ENCODE data around the gene RSRC1.

RSRC1 gene

GRCh38 chr3:158233791-158234190 lies 123.9 kb downstream of the RSRC1 start:
- ATAC-seq (replicated peaks), result no peak
- no peaks in the 10 kb centered on the region for H3K9me3 Mint-ChIP-seq

GRCh38 chr3:158244274-158244673 lies 134.4 kb downstream of the RSRC1 start:
- H3K4me1 Mint-ChIP-seq (ENCODE audit: low read depth in 2 of 2), result peaks cover 10 to 28% of the 10 kb centered on the region in 2 donors
- peaks cover 4% of the 10 kb centered on the region for H3K36me3 Mint-ChIP-seq (ENCODE audit: insufficient read depth)
- peaks cover 4 to 27% of the 10 kb centered on the region in 2 donors for H3K9me3 Mint-ChIP-seq
- H3K4me3 Mint-ChIP-seq, result no peak overlapping the region
- H3K27me3 Mint-ChIP-seq, result no peaks in the 10 kb centered on the region
- ATAC-seq (replicated peaks) (no peak), DNase-seq (no peak)
- no peak overlapping the region for H3K27ac Mint-ChIP-seq

More at GRCh38 chr3:158233791-158234190, 123.9 kb downstream of the RSRC1 start:
- H3K4me1 Mint-ChIP-seq (ENCODE audit: low read depth in 2 of 2), result peaks cover 0 to 5% of the 10 kb centered on the region in 2 donors
- no peak for DNase-seq
- H3K36me3 Mint-ChIP-seq (ENCODE audit: insufficient read depth), result peaks cover 9% of the 10 kb centered on the region
- no peaks in the 10 kb centered on the region for H3K27me3 Mint-ChIP-seq
- no peak overlapping the region for H3K4me3 Mint-ChIP-seq
- no peak overlapping the region for H3K27ac Mint-ChIP-seq

DNA sequence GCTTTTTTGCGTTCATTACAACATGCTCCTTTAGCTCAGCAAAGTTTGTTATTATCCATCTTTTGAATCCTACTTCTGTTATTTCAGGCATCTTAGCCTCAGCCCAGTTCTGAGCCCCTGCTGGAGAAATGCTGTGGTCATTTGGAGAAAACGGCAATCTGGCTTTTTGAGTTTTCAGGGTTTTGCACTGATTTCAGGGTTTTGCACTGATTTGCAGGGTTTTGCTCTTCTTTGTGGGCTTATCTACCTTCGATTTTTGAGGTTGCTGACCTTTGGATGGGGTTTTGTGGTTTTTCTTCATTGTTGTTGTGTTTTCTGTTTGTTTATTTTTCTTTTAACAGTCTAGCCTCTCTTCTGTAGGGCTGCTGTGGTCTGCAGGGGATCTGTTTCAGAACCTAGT lies 137.4 kb downstream of the RSRC1 start:
- Mint-ChIP-seq H3K9me3 (peaks cover 4 to 27% of the 10 kb centered on the region in 2 donors), H3K27ac (no peak overlapping the region), H3K36me3 (ENCODE audit: insufficient read depth) (peaks cover 4% of the 10 kb centered on the region), H3K4me3 (no peak overlapping the region), H3K27me3 (no peaks in the 10 kb centered on the region), H3K4me1 (ENCODE audit: low read depth in 2 of 2) (peaks cover 14 to 29% of the 10 kb centered on the region in 2 donors)
- ATAC-seq (replicated peaks) (no peak), DNase-seq (no peak)

DNA sequence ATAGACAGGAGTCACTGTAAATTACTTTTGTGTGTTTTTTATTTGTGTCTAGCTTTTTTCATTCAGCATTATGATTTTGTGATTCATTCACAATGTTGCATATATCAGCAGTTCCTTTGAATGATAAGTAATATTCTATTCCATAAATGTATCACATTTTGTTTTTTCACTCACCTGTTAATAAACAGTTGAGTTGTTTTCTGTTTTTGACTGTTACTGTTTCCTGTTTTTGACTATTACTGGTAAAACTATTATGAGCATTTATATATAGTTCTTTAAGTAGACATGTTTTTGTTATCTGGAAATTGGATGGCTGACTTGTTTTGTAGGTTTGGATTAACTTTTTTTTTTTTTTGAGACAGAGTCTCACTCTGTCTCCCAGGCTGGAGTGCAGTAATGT lies 138.4 kb downstream of the RSRC1 start:
- Mint-ChIP-seq H3K27ac (no peak overlapping the region), H3K27me3 (no peaks in the 10 kb centered on the region), H3K9me3 (peaks cover 4 to 33% of the 10 kb centered on the region in 2 donors), H3K4me1 (ENCODE audit: low read depth in 2 of 2) (peaks cover 14 to 24% of the 10 kb centered on the region in 2 donors), H3K36me3 (ENCODE audit: insufficient read depth) (peaks cover 4% of the 10 kb centered on the region), H3K4me3 (no peak overlapping the region)
- ATAC-seq (replicated peaks) (no peak), DNase-seq (no peak)

GRCh38 chr3:158249183-158249582 lies 139.3 kb downstream of the RSRC1 start:
- ATAC-seq (replicated peaks), result no peak
- Mint-ChIP-seq H3K27me3 (no peaks in the 10 kb centered on the region), H3K4me1 (ENCODE audit: low read depth in 2 of 2) (peaks cover 14 to 24% of the 10 kb centered on the region in 2 donors), H3K27ac (no peak overlapping the region), H3K4me3 (no peak overlapping the region), H3K9me3 (peaks cover 4 to 34% of the 10 kb centered on the region in 2 donors), H3K36me3 (ENCODE audit: insufficient read depth) (peaks cover 4% of the 10 kb centered on the region)
- no peak for DNase-seq

GRCh38 chr3:158258619-158259018 lies 148.7 kb downstream of the RSRC1 start:
- peaks cover 0 to 2% of the 10 kb centered on the region in 2 donors for H3K9me3 Mint-ChIP-seq
- peaks cover 8 to 43% of the 10 kb centered on the region in 2 donors for H3K4me1 Mint-ChIP-seq (ENCODE audit: low read depth in 2 of 2)
- H3K36me3 Mint-ChIP-seq (ENCODE audit: insufficient read depth), result peaks cover 2% of the 10 kb centered on the region
- DNase-seq (no peak), ATAC-seq (replicated peaks) (no peak)
- H3K4me3 Mint-ChIP-seq, result no peak overlapping the region
- no peaks in the 10 kb centered on the region for H3K27me3 Mint-ChIP-seq
- no peak overlapping the region for H3K27ac Mint-ChIP-seq

- Mint-ChIP-seq H3K4me3 (no peak overlapping the region), H3K27me3 (no peaks in the 10 kb centered on the region), H3K9me3 (peaks cover 0 to 2% of the 10 kb centered on the region in 2 donors), H3K4me1 (ENCODE audit: low read depth in 2 of 2) (peaks cover 8 to 43% of the 10 kb centered on the region in 2 donors), H3K27ac (no peak overlapping the region), H3K36me3 (ENCODE audit: insufficient read depth) (peaks cover 2% of the 10 kb centered on the region)
- ATAC-seq (replicated peaks) (no peak), DNase-seq (no peak)
Measured at GRCh38 chr3:158260392-158260791, 150.5 kb downstream of the RSRC1 start.

- H3K27ac Mint-ChIP-seq, result no peak overlapping the region
- DNase-seq, result no peak
- no peak overlapping the region for H3K4me3 Mint-ChIP-seq
Measured at GRCh38 chr3:158261371-158261991, 151.6 kb downstream of the RSRC1 start.

GRCh38 chr3:158264894-158265293 lies 155.0 kb downstream of the RSRC1 start:
- Mint-ChIP-seq H3K27ac (no peak overlapping the region), H3K9me3 (peaks cover 4 to 7% of the 10 kb centered on the region in 2 donors), H3K27me3 (no peaks in the 10 kb centered on the region), H3K36me3 (ENCODE audit: insufficient read depth) (no peaks in the 10 kb centered on the region), H3K4me1 (ENCODE audit: low read depth in 2 of 2) (peaks cover 4 to 12% of the 10 kb centered on the region in 2 donors), H3K4me3 (no peak overlapping the region)
- ATAC-seq (replicated peaks) (no peak), DNase-seq (no peak)

More at GRCh38 chr3:158261371-158261991, 151.6 kb downstream of the RSRC1 start:
- no peak for ATAC-seq (replicated peaks)
- H3K36me3 Mint-ChIP-seq (ENCODE audit: insufficient read depth), result peaks cover 2% of the 10 kb centered on the region
- H3K9me3 Mint-ChIP-seq, result peaks cover 0 to 2% of the 10 kb centered on the region in 2 donors
- peaks cover 8 to 37% of the 10 kb centered on the region in 2 donors for H3K4me1 Mint-ChIP-seq (ENCODE audit: low read depth in 2 of 2)
- no peaks in the 10 kb centered on the region for H3K27me3 Mint-ChIP-seq

GRCh38 chr3:158267015-158267414 lies 157.1 kb downstream of the RSRC1 start:
- DNase-seq (no peak), ATAC-seq (replicated peaks) (no peak)
- Mint-ChIP-seq H3K9me3 (peaks cover 4 to 7% of the 10 kb centered on the region in 2 donors), H3K4me1 (ENCODE audit: low read depth in 2 of 2) (no peaks in the 10 kb centered on the region), H3K27ac (no peak overlapping the region), H3K4me3 (no peak overlapping the region), H3K36me3 (ENCODE audit: insufficient read depth) (no peaks in the 10 kb centered on the region), H3K27me3 (no peaks in the 10 kb centered on the region)

- Mint-ChIP-seq H3K4me1 (ENCODE audit: low read depth in 2 of 2) (no peaks in the 10 kb centered on the region), H3K27ac (no peak overlapping the region), H3K4me3 (no peak overlapping the region), H3K9me3 (peaks cover 2 to 7% of the 10 kb centered on the region in 2 donors), H3K27me3 (no peaks in the 10 kb centered on the region), H3K36me3 (ENCODE audit: insufficient read depth) (no peaks in the 10 kb centered on the region)
- no peak for ATAC-seq (replicated peaks)
- no peak for DNase-seq
Measured at GRCh38 chr3:158269942-158270341, 160.1 kb downstream of the RSRC1 start.

- Mint-ChIP-seq H3K4me3 (no peak overlapping the region), H3K27me3 (no peaks in the 10 kb centered on the region), H3K36me3 (ENCODE audit: insufficient read depth) (no peaks in the 10 kb centered on the region), H3K9me3 (peaks cover 1 to 7% of the 10 kb centered on the region in 2 donors), H3K27ac (no peak overlapping the region), H3K4me1 (ENCODE audit: low read depth in 2 of 2) (no peaks in the 10 kb centered on the region)
- ATAC-seq (replicated peaks) (no peak), DNase-seq (no peak)
Measured at GRCh38 chr3:158272081-158272480, 162.2 kb downstream of the RSRC1 start.

DNA sequence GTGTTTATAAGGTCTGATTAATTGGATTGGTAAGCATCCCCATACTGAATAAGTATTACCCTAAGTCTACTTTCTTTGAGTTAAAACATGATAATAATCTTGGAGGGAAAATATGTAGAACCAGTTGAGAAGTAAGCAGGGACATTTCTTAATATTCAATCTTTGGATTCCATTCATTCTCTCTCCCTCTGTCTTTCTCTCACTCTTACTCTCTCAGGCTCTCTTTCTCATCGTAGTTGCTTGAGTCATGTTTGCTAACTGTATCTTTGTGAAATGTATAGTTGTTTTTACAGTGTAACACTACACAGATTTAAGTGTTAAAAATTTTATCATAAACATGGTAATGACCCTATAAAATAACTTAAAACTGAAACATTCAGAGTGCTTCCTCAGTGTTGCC lies 163.8 kb downstream of the RSRC1 start:
- no peaks in the 10 kb centered on the region for H3K27me3 Mint-ChIP-seq
- H3K4me3 Mint-ChIP-seq, result no peak overlapping the region
- H3K4me1 Mint-ChIP-seq (ENCODE audit: low read depth in 2 of 2), result no peaks in the 10 kb centered on the region
- DNase-seq, result no peak
- no peaks in the 10 kb centered on the region for H3K36me3 Mint-ChIP-seq (ENCODE audit: insufficient read depth)
- no peak overlapping the region for H3K27ac Mint-ChIP-seq
- H3K9me3 Mint-ChIP-seq, result no peaks in the 10 kb centered on the region
- ATAC-seq (replicated peaks), result no peak

DNA sequence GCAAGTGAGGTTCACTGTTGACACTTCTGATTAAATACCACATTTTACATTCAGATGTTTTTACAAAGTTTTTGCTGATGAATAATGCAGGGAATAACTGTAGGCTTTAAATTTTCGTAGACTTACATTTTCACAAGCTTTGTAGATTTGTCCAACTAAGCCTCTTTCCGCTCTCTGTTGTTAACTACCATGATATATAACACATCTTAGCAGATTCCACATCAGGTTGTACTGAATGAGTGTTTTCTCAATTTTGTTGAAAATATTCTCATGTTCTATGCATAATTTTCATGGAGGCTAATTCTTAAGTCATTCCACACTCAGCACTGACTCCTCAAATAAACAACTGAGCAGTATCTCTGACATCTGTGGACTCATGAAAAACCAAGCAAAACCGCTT lies 168.3 kb downstream of the RSRC1 start:
- Mint-ChIP-seq H3K4me3 (no peak overlapping the region), H3K4me1 (ENCODE audit: low read depth in 2 of 2) (peaks cover 1 to 5% of the 10 kb centered on the region in 2 donors), H3K9me3 (peaks cover 0 to 7% of the 10 kb centered on the region in 2 donors), H3K27ac (no peak overlapping the region), H3K27me3 (no peaks in the 10 kb centered on the region), H3K36me3 (ENCODE audit: insufficient read depth) (no peaks in the 10 kb centered on the region)
- DNase-seq (no peak), ATAC-seq (replicated peaks) (no peak)

Data from effector memory CD8-positive, alpha-beta T cell (primary cell).